Neural cell (in vitro differentiated cells): ENCODE measurements around the gene PPP1CB.

Experiments
- CTCF ChIP-seq: fragments of 450-650 bp; IDR thresholded peaks from 2 replicates; pipeline ENCODE4 v1.5.1; 2014; ENCODE audit warnings: antibody characterized with exemption, mild to moderate bottlenecking, moderate library complexity; ENCODE audit not compliant: poor library complexity, severe bottlenecking
- EP300 ChIP-seq: fragments of 450-650 bp; conservative IDR thresholded peaks from 2 replicates; pipeline ENCODE4 v1.6.1; 2014; ENCODE audit warnings: antibody characterized with exemption, mild to moderate bottlenecking, moderate library complexity; ENCODE audit not compliant: poor library complexity, severe bottlenecking
- EZH2 ChIP-seq: fragments of 200-600, 300-800 bp; shearing (Covaris generic), sonication (generic); IDR thresholded peaks from 2 replicates; pipeline ENCODE4 v1.6.1; 2014; ENCODE audit warnings: antibody characterized with exemption, low read length, borderline replicate concordance, mild to moderate bottlenecking; ENCODE audit not compliant: insufficient read depth, poor library complexity, severe bottlenecking
- MXI1 ChIP-seq: fragments of 450-650 bp; conservative IDR thresholded peaks from 2 replicates; pipeline ENCODE4 v1.6.1; 2014; ENCODE audit warnings: antibody characterized with exemption, mild to moderate bottlenecking; ENCODE audit not compliant: poor library complexity, severe bottlenecking
- POLR2AphosphoS5 ChIP-seq: IDR thresholded peaks from 2 replicates; pipeline ENCODE4 v1.6.1; 2012
- RAD21 ChIP-seq: fragments of 450-650 bp; conservative IDR thresholded peaks from 2 replicates; pipeline ENCODE4 v1.6.1; 2014; ENCODE audit warnings: antibody characterized with exemption, mild to moderate bottlenecking, moderate library complexity
- REST ChIP-seq: IDR thresholded peaks from 2 replicates; pipeline ENCODE4 v1.6.1; 2012; ENCODE audit warnings: borderline replicate concordance
- TAF1 ChIP-seq: IDR thresholded peaks from 2 replicates; pipeline ENCODE4 v1.6.1; 2012; ENCODE audit warnings: low read depth

- TF ChIP-seq CTCF (no peak), RAD21 (no peak), TAF1 (no peak), EP300 (no peak), POLR2AphosphoS5 (no peak), EZH2 (no peak), REST (no peak), MXI1 (no peak)
These were observed 30.8 kb downstream of the PPP1CB start for GRCh38 chr2:28782423-28782822.
